ENCODE results near the gene ALPI.
"Not testable (repeated sequence)": the region's sequence is repeated elsewhere in the genome, so short reads cannot be mapped to it uniquely, and the experiment has no call there.

Gene ALPI

DNA sequence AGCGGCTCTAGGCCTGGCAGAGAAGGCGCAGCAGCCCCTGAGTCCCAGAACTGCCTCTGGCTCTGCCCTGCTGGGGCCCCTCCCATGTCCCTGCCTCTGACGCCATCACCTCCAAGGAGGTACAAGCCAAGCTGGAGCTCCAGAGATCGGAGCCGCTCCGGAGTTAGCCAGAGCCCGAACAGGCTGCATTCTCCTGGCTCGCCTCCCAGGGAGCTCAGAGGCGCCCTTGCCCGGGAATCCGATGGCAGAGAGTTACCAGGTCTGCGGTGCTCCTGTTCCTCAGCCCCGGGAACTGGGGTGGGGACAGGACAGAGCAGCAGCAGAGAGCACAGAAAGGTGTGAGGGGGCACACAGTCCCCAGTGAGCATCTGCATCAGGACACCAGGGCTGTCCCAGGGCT is 12.9 kb upstream of the ALPI start:
- DNase-seq (ENCODE audit: low spot score): not testable (repeated sequence)

DNA sequence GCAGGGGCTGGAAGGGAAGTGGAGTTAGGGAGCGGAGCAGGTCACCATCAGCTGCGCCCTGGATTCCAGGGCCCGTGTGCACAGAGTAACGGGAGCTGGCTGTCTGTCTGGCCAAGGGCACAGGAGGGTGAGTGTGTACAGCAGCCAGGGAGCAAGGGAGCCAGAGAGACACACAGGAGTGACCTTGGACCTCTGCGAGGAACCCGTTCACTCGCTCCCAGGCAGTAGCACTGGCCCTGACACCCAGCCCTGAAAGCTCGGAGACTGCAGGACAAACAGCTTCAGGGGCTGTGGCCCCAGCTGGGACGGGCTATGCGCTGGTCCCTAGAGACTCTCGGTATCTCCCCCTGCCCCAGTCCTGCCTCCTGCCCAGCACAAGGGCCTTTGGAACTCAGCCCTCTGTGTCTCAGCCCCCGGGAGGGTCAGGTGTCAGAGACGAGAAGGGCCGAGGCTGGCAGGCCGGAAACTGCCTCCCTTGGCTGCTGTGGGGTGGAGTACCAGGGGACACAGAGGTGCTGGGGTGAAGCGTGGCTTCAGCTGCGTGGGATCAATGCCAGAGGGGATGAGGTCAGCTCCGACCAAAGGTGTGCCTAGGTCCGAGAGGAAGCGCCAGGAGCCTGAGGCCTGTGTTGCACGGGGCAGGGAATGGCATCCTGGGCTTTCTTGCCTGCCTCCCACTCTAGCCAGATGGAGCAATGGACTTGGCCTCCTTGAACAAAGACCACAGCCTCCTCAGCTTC is 12.1 kb upstream of the ALPI start:
- not testable (repeated sequence) for DNase-seq (ENCODE audit: low spot score)

DNA sequence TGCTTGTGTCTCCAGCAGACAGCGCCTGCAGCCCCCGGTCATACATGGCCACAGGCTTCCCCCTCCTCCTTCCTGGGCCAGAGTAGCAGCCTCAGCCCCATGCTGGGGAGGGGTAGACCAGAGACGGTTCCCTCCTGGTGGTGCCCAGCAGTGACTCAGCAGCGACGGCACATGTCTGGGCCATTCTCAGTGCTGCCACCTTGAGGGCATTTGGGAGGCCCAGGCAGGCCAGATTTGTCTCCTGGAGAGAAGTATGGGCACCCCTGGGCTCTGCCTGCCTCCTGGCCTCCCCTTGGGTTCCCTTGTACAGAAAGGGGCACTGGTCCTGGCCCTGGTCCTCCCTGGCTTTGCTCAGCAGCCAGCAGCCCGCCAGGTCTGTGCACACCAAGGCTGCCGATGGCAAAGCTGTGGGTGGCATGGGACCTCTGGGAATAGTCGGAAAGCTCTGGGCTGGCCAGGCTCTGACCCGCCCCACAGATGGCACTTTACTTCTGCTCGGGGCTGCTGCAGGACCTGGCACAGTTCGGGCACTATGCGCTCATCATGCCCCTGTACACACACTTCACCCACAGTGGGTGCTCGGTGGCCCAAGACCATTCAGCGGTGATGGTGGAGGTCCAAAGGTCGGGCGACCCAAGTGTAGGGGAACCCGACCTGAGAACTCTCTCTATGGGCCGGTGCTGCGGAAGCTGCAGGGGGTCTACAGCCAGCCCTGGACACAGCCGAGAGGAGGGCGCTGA is 11.4 kb upstream of the ALPI start:
- DNase-seq (ENCODE audit: low spot score): peak; percentile 87

DNA sequence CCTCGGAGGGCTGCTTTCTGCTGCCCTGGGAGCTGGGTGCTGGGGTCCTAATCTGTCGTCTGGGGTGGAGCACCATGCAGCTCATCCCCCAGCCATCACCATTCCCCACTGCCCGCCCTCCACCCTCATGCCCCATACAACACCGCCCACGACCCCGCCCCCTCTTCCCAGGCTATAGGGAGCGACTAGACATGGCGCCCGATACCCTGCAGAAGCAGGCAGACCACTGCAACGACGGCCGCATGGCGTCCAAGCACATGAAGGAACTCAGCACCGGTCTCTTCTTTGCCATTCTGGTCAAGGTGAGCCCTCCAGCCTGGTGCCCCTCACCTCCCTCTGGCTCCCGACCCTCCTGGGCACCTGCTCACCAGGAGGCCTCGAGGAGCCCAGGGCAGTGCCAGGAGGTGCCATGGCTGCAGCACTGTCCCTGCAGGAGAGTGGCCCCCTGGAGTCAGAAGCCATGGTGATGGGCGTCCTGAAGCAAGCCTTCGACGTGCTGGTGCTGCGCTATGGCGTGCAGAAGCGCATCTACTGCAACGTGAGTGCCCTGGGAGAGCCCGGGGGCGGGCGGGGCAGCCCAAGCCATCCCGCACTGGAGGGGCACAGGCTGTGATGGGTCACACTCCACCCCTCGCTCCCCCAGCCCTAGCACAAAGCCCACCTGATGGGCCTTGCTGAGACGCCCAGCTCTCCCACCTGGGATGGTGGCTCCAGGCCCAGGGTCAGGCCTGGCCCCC is 10.6 kb upstream of the ALPI start:
- not testable (repeated sequence) for DNase-seq (ENCODE audit: low spot score)

DNA sequence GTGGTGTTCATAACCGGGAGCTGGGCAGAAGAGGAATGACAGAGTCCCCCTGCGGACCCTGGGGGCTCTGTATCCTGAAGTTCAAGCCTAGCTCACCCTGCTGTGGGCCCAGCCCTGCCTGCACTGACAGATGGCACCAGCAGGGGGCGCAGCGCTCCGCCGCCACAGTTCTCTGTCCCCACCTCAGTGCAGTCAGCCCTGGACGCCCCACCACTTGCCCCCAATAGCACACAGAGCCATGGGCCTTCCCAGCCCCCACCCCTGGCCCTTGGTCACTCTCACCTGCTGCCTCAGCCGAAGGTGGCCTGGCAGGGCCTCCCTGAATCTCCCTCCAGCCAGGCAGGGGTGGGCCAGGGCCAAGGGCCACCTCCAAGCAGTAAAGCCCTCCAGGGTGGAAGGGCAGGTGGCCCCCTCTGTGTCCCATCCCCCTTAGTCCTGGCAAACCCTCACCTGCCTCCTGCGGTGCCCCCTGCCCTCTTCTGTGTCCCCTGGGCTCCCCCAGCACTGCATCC is 9.6 kb upstream of the ALPI start:
- not testable (repeated sequence) for DNase-seq (ENCODE audit: low spot score)

DNA sequence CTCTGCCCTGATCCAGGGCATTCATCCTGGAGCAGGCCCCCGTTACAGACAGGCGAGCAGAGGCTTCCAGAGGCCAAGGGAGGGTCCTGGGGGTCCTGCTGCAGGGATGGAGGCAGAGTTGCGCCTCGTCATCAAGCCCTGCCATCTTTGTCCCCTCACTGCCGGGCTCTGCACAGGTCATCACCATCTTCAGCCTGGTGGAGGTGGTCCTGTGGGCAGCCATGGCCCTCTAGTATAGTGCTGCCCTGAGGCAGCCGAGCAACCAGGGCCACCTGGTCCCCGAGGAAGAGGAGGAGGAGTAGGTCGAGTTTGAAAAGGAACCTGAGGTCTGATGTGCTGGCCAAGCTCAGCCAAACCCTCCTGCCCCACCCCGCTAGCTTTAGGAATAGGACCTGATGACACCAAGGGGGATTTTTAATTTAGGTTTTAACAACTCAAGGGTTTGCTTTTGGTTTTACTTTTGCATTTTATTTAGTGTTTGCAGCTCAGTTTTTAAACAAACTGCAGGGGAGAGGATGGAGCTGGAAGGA is 8.8 kb upstream of the ALPI start:
- no peak for DNase-seq (ENCODE audit: low spot score)

DNA sequence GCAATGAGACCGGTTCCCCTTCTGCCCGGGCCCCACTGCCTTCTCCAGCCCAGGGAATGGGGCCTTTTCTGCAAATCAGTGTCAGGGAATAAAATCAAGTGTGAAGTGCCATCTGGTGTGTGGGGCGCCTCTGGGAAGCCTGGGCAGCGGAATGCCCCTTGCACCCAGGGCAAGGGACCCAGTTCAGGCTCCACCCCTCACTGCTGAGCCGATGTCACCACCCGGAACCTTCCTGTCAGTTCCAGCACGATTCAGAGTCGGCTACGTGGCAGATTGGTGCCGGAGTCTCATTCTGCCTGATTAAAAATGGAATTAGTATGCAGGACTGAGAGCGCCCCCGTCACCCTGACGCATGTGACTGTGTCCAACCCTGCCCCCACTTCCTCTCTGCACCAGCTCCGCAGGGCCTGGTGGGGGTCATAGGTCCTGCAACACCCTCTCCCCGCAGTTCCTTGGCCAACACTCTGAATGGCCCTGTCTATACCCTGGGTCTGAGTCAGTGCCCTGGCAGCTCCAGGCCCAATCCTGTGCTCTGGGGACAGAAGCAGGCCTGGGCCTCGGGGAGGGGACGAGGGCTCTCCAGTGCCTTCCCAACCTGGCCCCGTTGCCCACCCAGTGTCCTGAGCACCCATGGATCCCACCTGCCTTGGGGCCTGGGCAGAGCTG is 8.2 kb upstream of the ALPI start:
- DNase-seq (ENCODE audit: low spot score): no peak

DNA sequence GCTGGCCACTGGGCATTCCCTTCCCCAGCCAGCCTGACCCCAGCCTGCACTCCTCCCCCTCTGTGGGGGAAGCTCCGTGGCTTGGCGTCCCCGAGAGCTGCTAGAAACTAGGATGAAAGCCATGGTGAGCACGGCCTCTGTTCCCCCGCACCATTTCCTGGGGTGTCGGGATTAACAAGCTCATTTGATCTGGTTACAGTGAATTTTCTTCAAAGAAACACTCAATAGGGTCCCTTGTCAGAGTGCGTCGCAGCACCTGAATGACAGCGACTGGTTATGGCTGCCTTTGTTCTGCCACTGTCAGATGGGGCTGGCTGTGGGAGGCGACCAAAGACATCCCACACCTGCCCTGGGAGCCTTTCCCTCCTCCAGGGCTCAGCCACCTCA is 7.7 kb upstream of the ALPI start:
- no peak for DNase-seq (ENCODE audit: low spot score)

DNA sequence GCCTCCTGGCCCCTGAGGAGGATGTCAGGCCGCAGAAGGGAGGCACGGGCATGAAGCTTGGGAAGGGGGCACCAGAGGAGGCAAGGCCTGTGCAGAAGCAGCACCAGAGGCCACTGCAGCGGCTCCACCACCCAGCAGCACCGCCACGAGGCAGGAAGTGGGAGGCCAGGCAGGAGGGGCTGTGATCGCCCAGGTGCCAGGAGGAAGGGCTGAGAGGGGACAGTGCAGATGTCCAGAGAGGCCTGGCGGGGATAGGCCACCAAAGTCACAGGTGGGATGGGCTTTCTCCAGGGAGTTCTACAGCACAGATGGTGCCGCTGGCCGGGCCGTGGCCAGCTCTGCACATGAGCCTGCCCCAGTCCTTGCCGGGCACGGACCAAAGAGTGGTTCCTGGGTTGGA is 6.0 kb upstream of the ALPI start:
- DNase-seq (ENCODE audit: low spot score): no peak

DNA sequence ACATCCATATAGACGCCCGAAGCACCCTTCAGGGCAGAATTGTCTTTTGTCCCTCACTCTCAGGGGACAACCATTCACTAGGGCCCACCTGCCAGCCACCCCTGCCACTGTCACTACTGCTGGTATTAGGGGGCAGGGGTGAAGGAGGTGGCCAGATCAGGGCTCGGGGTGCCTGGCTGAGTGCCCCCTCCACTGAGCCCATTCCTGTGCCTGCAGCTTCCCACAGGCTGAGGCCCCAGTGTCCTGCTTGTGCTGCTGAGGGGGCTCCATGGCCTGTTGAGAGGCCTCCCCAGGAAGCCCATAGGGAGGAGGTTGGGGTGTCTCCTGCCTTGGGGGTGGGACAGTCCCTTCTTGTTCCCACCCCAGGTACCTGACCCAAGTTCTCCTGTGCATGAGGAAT is 4.3 kb upstream of the ALPI start:
- not testable (repeated sequence) for DNase-seq (ENCODE audit: low spot score)

DNA sequence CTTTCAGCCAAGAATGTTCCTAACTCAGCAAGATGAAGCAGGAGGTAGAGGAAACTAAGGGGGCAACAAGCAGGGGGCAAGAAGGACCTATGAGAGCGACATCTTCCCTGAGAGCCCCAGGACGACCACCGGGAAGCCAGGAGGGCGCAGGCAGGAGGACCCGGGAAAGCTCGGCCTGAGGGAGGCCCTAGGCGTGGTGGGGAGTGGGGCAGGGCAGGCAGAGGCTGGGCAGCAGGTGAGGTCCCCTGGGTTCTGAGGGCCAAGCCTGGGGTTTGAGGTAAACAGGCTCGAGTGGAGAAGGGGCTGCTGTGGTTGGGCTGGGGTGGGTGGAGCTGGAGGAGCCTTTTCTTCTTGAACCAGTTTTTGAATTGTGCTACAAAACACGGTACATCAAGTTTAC is 1.3 kb upstream of the ALPI start:
- DNase-seq (ENCODE audit: low spot score): no peak

DNA sequence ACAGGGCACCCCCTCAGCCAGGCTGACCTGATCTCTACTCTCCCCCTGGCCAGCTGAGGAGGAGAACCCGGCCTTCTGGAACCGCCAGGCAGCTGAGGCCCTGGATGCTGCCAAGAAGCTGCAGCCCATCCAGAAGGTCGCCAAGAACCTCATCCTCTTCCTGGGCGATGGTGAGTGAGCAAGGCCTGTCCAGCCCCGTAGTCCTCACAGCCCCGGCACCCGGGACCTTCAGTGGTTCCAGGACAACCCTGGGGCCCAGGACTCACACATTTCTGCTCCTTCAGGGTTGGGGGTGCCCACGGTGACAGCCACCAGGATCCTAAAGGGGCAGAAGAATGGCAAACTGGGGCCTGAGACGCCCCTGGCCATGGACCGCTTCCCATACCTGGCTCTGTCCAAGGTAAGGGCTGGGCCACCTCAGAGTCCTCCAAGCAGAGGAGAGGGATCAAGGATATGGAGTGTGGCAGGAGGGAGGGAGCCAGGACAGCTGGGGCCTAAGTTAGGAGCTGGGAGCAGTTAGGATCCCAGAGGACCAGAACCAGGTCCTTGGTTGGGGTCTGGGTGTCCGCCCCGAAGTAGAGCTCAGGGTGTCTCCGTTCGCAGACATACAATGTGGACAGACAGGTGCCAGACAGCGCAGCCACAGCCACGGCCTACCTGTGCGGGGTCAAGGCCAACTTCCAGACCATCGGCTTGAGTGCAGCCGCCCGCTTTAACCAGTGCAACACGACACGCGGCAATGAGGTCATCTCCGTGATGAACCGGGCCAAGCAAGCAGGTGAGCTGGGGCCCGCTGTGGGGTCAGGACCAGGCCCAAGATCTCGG is 555 bp downstream of the ALPI start:
- no peak for DNase-seq (ENCODE audit: low spot score)

DNA sequence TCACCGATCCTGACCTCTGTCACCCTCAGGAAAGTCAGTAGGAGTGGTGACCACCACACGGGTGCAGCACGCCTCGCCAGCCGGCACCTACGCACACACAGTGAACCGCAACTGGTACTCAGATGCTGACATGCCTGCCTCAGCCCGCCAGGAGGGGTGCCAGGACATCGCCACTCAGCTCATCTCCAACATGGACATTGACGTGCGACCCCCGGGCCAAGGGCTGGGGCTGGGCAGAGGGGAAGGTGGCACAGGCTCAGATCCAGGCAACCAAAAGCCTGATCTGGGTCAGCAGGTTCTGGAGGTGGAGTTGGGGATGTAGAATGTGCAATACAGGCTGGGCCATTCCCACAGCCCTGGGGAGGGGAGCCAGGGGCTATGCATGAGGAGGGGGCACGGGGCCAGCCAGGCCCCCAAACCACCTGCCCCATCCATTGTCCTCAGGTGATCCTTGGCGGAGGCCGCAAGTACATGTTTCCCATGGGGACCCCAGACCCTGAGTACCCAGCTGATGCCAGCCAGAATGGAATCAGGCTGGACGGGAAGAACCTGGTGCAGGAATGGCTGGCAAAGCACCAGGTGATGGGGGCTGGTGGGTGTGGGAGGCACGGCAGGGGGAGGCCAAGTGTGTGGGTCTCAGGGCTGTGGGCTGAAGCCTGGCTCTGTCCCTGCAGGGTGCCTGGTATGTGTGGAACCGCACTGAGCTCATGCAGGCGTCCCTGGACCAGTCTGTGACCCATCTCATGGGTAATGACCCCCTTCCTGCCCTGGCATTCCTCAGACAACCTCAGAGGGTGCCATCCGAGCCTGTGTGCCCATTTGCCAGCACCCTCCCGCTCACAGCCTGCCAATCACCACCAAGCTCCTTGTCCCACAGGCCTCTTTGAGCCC is 1.4 kb downstream of the ALPI start:
- DNase-seq (ENCODE audit: low spot score): no peak

DNA sequence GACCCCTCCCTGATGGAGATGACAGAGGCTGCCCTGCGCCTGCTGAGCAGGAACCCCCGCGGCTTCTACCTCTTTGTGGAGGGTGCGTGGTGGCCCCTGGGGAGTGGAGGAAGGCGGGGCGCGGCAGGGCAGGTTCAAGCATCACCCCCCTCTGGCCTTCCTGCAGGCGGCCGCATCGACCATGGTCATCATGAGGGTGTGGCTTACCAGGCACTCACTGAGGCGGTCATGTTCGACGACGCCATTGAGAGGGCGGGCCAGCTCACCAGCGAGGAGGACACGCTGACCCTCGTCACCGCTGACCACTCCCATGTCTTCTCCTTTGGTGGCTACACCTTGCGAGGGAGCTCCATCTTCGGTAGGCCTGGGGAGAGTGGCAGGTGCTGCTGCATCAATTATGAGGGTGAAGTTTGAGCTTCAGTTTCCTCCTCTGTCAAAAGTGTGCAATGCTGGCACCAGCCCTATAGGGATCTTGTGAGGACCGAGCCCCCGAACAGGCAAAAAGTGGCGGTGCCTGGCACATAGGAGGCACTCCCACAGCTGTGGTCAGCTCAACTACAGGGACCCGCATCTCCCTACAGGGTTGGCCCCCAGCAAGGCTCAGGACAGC is 2.2 kb downstream of the ALPI start:
- no peak for DNase-seq (ENCODE audit: low spot score)

DNA sequence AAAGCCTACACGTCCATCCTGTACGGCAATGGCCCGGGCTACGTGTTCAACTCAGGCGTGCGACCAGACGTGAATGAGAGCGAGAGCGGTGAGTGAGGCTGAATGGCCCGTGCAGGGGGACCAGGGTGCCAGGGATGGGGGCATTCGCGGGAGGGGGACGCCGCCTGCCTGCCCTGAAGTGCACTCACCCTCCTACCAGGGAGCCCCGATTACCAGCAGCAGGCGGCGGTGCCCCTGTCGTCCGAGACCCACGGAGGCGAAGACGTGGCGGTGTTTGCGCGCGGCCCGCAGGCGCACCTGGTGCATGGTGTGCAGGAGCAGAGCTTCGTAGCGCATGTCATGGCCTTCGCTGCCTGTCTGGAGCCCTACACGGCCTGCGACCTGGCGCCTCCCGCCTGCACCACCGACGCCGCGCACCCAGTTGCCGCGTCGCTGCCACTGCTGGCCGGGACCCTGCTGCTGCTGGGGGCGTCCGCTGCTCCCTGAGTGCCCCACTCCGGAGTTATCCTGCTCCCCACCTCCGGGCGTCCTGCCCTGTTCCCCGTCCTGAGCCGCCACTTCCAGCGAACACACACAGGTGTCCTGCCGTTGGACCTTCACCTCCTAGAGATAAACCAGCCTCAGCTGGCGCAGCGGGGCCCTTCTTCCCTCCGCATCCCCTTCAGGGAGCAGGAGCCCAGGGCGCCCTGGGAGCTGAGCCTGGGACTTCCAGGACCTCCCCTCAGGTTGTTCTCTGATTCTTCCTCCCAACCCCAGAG is 2.9 kb downstream of the ALPI start:
- DNase-seq (ENCODE audit: low spot score): no peak

DNA sequence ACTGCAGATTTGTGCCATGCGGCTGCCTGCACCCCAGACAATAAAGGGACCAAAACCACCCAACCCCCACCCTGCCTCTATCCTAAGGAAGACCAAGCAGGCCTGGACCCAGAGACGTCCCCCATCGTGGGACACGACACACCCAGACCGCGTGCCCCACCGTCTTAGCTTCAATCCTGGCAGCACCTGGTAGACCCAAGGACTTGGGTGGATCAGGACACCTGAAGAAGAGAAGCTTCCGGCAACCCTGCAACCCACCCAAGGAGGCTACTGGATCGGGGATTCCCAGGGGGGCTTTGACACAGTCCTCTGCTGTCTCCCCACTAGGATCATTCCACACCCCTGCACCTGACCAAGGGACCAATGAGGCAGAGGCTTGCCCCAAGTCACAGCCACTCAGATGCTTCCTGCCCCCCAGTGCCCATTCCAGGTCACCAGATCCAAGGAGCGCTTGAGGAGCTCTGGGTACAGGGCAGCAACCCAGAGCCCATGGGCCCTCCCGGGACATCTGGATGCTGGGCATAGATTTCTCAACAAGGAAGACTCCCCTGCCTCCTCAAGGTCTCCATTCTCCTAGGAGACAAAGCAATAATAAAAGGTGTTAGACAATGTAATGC is 3.6 kb downstream of the ALPI start:
- no peak for DNase-seq (ENCODE audit: low spot score)

DNA sequence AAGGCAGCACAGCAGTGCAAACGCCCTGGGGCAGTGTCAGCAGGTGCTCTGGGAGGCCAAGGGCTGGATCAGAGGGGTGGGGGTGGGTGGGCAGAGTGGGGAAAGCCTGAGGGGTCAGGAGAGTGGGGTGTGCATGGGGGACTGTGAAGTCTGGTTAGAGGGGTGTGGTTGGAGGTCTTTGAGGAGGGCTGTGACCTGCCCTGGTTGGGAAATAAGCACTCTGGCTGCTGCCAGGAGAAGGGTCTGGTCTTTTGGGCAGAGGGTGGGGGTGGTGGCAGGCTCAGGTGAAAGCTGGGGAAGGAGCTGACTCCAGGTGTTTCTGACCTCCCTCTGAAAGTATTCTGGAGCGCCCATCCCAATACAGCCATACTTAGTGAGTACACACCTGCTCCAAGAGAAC is 4.2 kb downstream of the ALPI start:
- no peak for DNase-seq (ENCODE audit: low spot score)
